NOMO-1 treated with DMSO at 0.1 percent for 48 hours (cell line): ENCODE results near the gene ACTL8.
"Not testable (repeated sequence)": the region's sequence is repeated elsewhere in the genome, so short reads cannot be mapped to it uniquely, and the experiment has no call there.

ENCODE experiments used
- DNase-seq: peaks from one replicate; lab custom pipeline; 2025; ENCODE audit not compliant: unreplicated experiment; lab: John Stamatoyannopoulos, UW

ACTL8 gene

DNA sequence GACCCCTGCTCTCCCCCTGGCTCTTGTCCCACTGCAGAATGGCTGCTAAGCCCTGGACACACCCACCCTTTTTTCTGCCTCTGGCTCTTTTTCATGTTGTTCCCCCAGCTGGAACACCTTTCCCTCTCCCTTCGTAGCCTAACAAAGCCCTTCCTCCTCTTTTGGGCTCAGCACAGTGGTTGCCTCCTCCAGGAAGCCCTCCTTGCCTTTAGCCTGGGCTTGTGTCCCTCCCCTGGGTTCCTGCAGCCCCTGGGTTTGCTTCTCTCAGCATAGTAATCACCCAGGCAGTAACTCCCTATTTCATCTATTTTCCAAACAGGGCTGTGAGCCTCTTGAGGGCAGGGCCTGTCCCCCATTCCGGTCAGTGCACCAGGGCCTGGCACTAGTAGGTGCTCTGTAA is 19.8 kb upstream of the ACTL8 start:
- DNase-seq, result no peak

DNA sequence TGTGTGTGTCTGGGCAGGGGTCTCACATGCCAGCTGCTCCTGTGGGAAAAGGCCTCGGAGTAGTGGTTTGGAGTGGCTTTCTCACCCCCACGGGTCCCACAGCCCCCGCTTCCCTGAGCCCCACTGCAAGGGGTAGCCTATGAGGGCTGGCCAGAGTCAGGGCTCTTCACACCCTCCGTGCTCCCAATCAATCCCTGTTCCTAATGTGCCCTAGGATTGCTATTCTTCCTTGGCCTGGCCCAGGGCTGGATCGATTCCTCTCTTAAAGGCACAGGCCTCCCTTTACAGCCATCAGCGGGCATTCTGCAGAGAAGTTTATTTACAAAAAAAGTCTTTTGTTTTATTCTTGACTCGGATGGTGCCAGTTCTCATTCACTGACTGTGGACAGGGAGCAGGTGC is 19.3 kb upstream of the ACTL8 start:
- DNase-seq, result no peak

DNA sequence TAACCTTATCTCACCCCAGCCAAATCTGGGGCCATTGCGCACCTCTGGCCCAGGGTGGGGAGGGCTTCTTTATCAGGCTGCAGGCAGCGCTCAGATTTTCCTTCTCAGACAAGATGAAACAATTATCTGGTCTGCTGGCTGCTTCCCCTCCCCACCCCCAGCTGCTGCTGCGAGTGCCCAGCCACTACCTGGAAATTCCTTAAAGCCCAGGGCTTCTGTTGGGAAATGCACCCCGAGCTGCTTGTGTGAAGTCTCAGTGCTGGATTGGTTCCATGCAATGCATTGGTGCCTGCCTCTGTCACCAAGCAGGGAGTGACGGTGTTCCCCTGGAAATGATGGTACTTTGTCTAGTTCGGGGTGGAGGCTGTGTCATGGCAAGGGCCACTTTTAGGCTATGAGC is 18.5 kb upstream of the ACTL8 start:
- DNase-seq, result no peak

DNA sequence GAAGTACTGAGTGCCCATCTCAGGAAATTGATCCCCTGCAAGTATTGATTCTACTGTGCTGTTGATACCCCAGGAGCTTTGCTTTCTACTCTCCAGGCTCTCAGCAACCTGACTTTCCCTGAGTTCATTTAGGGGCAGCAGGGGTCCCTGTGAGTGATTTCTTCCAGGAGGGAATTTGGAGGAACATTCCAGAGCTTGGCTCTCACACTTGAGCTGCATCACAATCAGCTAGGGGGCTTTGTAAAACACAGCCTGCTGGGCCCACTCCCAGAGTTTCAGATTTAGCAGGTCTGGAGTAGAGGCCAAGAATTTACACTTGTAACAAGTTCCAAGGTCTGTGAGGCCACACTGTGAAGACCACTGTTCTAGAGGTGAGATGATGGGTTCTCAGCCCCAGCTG is 16.1 kb upstream of the ACTL8 start:
- DNase-seq, result no peak

DNA sequence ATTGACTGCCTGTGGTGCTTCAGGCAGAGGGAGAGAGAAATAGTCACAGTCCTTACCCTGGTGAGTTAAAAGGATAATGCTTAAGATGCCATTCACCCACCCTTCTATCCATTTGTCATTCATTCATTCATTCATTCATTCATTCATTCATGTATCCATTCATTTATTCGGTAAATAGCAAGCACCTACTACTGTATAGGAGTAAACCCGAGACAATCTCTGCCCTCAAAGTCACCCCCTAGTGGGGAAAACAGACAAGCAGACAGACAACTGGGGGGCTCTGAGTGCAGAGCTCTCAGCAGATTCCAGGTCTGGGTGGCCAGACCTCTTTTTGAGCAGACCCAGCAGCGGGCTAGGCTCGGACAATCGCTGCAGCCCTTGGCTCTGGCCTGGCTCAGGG is 14.1 kb upstream of the ACTL8 start:
- DNase-seq, result no peak

DNA sequence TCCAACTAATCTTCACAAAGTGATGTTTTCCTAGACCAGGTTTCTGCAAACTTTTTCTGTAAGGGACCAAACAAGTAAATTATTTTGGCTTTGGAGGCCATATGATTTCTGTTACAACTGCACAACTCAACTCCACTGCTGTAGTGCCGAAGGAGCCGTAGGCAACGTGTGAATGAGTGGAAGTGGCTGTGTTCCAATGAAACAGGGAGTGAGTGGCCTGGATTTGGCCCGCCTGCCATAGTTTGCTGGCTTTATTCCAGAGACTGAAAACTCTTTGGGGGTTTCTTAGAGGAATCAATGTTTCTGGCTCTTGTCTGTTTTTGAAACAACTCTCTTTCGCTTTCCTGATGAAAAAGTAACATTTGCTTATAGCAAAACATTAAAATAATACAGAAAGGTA is 12.6 kb upstream of the ACTL8 start:
- no peak for DNase-seq

DNA sequence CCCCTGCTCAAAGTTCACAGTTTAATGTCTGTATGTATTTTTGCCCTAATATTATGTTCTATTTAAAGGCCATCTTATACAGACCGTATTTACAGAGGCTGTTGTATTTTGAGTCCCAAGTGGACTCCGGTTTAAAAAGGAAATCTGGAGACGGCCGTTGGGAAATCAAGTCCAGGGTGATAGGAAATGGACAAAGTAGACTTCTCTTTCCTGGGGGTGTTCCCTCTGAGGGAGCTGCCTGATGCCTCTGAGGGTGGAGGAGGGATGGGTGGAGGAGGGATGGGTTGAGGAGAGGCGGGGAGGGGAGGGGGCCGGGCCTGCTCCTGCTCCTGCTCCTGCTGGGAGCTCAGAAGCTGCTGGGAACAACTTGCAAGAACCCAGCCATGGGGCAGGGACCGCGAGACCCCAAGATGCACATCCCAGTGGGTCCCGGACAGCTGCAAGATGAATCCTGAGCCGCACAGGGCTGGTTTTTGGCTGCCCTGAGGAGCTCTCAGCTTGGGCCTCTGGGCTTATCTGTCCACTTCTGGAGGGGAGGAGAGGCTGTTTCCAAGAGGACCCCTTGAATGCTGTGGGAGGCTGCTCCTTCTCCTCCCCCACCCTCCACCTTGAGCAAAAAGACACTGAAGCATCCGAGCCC is 12.0 kb upstream of the ACTL8 start:
- no peak for DNase-seq

DNA sequence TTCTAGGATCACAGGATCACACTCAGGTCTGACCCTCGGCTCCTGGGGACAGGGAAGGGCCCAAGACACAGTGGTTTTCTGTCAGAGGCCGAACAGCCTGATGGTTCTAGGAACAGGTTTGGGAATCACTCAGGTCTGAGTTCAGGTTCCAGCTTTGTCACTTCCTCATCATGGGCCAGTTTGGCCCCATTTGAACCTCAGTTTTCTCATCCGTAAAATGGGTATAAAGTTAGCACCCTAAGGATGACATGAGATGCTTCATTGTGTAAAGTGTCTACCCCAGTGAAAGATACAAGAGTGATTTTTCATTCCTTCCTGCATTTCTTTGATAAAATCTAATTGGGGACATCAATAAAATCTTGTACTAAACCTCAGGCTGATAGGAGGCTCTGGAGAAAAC is 11.2 kb upstream of the ACTL8 start:
- DNase-seq, result no peak

DNA sequence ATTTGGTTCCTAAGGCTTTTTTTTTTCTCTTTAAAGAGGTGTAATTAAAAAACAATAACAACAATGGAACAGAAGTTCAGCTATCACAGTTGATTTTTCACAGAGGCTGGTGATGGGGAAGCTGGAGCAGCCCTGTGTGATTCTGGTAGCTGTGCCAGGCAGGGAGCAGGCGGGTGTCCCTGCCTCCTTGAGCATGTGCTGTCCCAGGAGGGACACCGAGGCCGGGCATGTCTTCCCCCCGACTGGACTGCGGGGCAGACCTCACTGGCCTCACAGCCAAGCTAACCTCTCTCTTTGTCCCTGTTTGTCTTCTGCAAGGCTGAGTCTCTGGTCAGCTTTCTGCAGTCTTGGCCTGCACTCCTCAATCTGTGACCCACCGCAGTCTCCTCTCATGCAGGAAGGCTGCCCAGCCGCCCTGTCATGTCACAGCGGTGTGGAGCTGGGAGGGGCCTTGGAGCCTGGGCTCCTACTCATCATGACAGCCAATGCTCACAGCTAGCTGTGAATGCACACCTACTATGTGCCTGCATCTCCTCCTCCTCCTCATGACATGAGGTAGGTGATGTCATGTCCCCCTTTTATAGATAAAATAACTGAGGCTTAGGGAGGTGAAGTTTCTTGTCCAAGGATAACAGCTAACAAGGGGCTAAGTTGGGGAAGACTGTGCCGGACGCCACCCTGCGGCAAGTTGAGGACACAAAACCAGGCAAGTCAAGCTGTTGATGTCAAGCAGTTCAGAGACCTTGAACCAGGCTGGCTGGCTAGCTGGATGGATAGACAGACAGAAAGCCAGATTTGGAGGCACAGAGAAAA is 10.3 kb upstream of the ACTL8 start:
- DNase-seq, result no peak

DNA sequence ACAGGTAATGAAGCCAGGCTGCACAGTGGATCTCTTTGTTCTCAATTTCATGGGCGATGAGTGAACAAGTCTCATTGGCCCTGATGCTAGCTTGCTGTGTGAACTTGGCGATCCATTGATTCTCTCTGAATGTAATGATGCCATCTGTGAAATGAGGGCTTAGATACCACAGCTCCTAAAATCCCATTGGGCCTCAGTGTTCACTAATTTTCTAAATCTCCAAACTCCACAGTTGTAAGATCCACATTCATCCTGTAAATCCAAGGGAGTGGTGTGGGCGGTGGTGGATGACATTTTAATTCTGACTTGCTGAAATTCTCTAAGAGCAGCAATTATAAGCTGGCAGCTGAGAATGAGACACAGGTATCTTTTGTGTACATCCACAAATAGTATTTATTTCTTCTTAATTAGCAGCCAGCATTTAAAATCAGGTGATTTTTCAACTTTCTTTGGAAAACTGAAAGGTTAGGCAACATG is 9.6 kb upstream of the ACTL8 start:
- no peak for DNase-seq

DNA sequence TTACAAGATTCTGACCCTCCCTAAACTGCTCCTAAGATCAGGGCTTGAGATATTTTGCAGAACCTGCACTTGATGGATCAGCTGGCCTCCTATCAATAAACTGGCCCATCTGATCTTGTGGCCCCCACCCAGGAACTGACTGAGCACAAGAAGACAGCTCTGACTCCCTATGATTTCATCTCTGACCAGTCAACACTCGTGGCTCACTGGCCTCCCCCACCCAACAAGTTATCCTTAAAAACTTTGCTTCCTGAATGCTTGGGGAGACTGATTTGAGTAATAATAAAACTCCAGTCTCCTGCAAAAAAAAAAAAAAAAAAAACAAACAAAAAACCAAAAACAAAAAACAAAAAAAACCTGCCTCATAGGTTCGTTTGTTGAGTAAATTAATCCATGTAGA is 8.9 kb upstream of the ACTL8 start:
- DNase-seq, result not testable (repeated sequence)

DNA sequence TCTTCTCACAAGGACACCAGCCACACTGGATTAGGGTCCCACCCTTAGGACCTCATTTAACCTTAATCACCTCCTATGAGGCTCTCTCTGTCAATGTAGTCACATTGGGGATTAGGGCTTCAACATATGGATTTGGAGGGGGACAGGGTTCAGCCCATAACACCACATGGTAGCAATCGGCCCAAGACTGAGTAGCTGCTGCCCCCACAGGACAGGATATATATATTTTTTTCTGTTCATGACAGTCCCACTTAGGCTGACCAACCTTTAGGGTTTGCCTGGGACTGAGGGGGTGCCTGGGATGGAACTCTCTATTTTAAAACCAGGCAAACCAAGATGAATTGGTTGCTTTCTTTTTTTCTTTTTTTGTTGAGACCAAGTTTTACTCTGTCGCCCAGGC is 8.2 kb upstream of the ACTL8 start:
- no peak for DNase-seq

DNA sequence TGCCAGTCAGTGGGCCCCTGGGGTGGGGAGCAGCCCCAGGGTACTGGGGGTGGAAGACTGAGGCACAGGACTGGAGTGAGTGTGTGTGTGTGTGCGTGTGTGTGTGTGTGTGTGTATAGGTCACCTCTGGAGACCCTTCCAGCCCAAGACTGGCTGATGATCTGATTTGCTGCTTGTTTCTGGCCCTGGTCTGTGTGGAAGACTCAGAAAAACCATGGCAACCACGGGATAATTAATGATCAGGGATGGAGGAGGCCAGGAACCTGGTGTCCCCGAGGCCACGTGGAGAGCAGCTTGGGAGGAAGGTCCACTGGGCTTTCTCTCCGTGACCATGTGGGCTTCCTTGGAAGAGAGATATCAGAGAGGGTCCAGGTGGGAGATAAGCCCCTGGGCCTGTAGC is 4.8 kb upstream of the ACTL8 start:
- DNase-seq, result no peak

DNA sequence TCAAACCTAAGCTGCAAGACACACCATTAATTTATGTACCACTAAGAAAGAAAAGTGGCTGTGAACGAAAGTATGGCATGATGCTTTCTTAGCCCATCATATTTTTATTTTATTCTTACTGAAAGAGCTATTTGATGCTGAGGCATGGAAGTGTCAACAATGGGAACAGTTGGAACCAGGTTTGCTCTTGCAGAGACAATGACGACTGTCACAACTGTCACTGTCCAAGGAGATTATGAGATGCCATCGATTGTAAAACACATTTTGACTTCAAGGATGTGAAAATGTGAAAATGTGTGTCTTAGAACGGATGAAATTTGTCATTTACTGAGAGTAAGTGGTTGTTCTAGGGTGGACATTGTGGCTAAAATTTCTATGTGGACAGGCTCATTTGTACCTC is 2.8 kb upstream of the ACTL8 start:
- DNase-seq, result no peak

DNA sequence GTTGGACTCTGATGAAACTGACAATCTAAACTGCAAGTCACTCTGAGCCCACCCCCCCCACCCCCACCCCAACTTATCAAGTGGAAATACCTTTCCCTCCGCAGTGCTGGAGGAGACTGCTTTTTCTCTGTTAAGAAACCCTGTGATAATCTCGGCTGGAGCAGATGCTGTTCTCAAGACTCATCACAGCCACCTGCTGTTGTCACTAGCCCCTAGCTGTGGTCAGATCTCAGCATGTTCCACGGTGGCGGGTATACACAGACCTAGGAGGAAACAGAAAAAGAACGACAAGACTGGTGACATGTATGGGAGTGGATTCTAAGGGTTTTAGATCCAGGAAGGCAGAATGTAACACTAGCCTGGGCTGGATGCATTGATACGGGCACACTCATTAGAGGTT is 2.3 kb downstream of the ACTL8 start:
- no peak for DNase-seq

DNA sequence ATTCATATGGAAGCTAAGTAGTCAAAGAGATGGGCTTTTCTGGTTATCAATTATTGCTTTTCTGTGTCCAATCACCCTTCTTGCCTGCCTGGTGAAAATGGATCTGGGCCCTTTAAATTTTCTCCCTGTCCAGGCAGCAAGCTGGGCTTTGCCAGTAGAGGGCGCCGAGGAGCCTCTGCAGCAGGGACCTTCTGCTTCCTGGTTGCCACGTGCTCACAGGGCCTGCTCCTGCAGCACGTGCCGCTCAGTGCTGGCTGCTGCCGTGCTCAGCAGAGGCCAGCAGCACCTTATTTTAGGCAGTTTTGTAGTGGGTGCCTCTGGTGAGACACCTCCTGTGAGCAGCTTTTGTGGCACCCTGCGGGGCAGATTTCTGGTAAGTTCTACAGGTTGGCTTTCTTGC is 4.0 kb downstream of the ACTL8 start:
- DNase-seq, result no peak

DNA sequence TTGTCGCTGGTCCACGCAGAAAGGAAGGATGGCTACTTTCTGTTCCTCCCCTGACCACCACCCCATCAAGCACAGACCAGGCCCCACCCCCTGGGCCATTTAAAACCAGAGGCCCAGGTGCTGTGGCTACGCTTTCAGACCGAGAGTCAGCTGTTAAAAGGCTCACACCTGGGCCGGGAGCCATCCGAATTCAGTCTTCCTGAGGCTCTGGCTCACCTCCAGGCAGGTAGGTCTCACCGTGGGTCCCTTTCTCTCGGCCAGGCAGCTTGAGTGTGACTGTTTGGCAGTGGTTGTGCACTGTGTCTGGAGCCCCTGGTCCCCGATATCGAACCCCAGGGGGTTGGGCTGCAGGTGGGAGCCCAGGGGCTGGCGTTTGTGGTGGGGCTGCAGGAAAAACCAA is 7.2 kb downstream of the ACTL8 start:
- no peak for DNase-seq

DNA sequence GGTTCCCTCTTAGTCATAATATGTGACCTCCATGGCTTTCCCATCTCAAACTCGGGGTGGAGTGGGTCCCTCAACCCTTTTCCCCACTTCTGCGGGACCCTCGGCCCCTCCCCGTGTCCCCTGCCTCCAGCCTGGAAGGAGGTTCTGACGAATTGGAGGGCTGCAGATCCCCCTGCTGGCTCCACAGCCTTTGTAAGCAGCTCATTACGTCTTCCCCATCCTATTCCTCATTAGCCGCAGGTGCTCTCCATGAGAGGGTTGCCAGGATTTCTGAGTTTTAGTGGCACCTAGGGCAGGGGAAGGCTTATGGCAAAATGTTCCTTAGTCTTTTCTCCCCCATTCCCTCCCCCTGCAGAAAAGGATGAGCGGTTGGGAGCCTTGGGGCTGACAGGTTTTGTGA is 8.3 kb downstream of the ACTL8 start:
- DNase-seq, result no peak

DNA sequence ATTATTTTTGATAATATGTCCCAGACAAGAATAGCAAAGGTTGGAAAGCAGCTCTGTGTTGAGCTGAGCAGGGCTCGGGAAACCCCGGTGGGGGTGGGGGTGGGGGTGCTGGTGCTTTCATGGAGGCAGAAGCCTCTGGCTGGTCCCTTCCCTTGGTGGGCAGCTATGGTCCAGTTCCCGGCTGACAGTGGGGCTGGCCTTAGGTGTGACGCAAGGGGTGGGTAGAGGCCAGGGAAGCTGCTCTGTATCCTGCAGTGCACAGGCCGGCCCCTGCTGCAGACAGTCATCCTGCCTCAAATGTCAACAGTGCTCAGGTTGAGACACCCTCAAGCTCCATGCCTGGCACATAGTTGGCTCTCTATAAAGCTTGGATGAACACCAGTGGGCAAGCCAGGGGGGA is 8.9 kb downstream of the ACTL8 start:
- no peak for DNase-seq

DNA sequence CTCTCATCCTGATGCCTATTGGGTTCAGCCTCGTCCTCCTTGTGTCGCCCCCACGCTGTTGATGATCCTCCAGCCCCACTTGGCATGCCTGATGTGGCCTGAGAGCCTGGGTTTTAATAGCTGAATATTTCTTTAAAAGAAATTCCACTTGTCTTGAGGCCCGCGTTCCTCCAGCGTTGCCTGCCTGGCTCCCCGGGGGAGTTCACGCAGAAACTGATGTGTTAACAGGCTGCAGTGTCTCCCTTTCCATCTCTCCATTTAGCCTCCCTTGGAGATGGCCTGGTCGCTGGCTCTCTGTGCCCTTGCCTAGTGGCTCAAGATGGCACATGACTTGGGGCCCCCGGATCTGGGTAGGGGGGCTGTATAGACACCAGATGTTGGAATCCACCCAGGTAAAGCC is 9.5 kb downstream of the ACTL8 start:
- no peak for DNase-seq

DNA sequence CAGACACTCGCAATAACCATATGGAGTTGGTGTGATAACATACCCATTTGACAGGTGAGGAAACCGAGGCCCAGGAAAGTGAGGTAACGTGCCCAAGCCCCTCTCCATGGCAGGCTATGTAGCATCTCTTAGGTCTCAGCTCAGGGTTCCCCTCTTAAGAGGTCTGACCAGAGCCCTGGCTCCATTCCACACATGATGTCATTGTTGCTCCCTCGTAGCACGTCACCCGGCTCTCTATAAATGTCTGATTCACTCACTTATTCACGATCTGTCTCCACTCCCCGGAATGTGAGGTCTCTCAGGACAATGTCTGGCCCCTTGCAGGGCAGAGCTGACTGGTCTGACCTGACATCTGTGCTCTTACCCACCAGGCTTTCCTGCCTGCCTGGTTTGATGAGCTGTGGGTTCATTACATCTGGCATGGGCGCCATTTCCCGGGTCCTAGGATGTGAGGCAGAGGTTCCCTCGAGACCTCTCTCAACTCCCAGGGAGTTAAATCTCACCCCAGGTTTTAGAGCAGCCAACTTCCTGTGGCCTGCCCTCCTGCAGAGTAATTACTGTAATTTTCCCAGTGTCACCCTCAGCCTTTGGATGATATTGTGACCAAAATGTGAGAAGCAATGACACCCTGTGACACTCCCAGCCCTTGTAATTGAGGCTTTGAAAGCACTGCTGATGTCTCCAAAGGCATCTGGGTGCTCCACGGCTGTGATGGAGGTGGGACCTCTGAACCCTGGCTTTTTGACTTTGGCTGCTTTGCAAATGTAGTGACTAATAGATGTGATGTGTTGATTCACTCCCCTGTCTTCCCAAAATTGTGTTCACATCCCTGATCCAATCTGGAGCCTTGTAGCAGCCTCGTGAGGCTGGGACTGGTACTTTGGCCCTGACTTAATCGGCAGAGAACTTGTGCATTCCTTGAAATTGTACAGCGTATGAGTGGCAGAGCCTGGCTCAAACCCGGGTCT is 10.6 kb downstream of the ACTL8 start:
- no peak for DNase-seq
